SK-N-SH (cell line): ENCODE measurements around the gene ACACB.

ENCODE experiments used
- CTCF ChIP-seq: fragments of 200-600 bp; sonication (generic); IDR thresholded peaks from 2 replicates; pipeline ENCODE4 v1.6.1; 2017; ENCODE audit warnings: antibody characterized with exemption, mild to moderate bottlenecking, moderate library complexity
- EP300 ChIP-seq, 2 experiments: IDR thresholded peaks; 2 replicates each; pipeline versions ENCODE4 v1.4.0 to v1.6.1; 2012; ENCODE audit warnings: borderline replicate concordance in 1 of 2, low read depth in 1 of 2, low read length in 1 of 2
- FOXJ3 ChIP-seq: sonication (generic); formaldehyde crosslinking; IDR thresholded peaks from 2 replicates; pipeline ENCODE4 v1.5.1; 2020; ENCODE audit warnings: mild to moderate bottlenecking, missing genetic modification reagents
- GABPA ChIP-seq: IDR thresholded peaks from 2 replicates; pipeline ENCODE4 v1.4.0; 2012; ENCODE audit warnings: low read depth, mild to moderate bottlenecking
- NFIC ChIP-seq: IDR thresholded peaks from 2 replicates; pipeline ENCODE4 v1.4.0; 2012; ENCODE audit warnings: borderline replicate concordance
- RXRA ChIP-seq: IDR thresholded peaks from 2 replicates; pipeline ENCODE4 v1.4.0; 2012; ENCODE audit warnings: low read depth, mild to moderate bottlenecking, borderline replicate concordance
- TCF12 ChIP-seq: IDR thresholded peaks from 2 replicates; pipeline ENCODE4 v1.4.0; 2012

- TF ChIP-seq FOXJ3 (CRISPR knock-in tag) (no peak), NFIC (no peak), CTCF (no peak), EP300 (IDR thresholded peaks at IDR 0.05; ENCODE audit: borderline replicate concordance in 1 of 2, low read depth in 1 of 2, low read length in 1 of 2) (no peak), TCF12 (no peak), GABPA (no peak), RXRA (no peak)
Observed at GRCh38 chr12:109228664-109229063, 112.3 kb downstream of the ACACB start.
